ENCODE results near the gene MARCHF10.

Gene MARCHF10

GRCh38 chr17:62763891-62764600, 44.1 kb downstream of the MARCHF10 start:
- TF ChIP-seq, protein P1, sequence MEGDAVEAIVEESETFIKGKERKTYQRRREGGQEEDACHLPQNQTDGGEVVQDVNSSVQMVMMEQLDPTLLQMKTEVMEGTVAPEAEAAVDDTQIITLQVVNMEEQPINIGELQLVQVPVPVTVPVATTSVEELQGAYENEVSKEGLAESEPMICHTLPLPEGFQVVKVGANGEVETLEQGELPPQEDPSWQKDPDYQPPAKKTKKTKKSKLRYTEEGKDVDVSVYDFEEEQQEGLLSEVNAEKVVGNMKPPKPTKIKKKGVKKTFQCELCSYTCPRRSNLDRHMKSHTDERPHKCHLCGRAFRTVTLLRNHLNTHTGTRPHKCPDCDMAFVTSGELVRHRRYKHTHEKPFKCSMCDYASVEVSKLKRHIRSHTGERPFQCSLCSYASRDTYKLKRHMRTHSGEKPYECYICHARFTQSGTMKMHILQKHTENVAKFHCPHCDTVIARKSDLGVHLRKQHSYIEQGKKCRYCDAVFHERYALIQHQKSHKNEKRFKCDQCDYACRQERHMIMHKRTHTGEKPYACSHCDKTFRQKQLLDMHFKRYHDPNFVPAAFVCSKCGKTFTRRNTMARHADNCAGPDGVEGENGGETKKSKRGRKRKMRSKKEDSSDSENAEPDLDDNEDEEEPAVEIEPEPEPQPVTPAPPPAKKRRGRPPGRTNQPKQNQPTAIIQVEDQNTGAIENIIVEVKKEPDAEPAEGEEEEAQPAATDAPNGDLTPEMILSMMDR (IDR thresholded peaks at IDR 0.05; ENCODE audit: low read depth, low read length, missing control alignments): no peak
- H3K4me3 ChIP-seq (replicated peaks; ENCODE audit: low read depth, low read length): no peak overlapping the region
- DNase-seq (ENCODE audit: extremely low read depth, low read depth): no peak

DNA sequence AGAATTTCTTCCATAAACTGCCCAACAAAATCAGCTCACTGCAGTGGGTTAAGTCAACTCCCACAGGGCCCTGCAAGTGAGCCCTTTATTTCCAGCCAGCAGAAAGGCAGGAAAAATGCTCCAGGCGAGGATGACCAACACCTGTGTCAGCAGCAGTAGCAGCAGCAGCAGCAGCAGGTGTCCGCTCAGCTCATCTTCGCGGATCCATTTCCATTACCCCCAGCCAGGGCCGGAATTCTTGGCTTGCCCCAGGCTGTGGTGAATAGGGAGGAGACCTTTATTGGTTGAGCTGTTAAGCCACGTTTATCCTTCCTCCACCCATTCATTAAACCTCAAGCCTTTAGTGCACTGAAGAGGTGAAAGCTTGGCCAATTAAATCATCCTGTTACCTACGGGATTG, 46.2 kb downstream of the MARCHF10 start:
- TF ChIP-seq, protein P1 (IDR thresholded peaks at IDR 0.05; ENCODE audit: low read depth, low read length, missing control alignments): no peak
- H3K4me3 ChIP-seq (replicated peaks; ENCODE audit: low read depth, low read length): no peak overlapping the region
- no peak for DNase-seq (ENCODE audit: extremely low read depth, low read depth)

GRCh38 chr17:62760945-62761267, 47.2 kb downstream of the MARCHF10 start:
- no peak overlapping the region for H3K4me3 ChIP-seq (replicated peaks; ENCODE audit: low read depth, low read length)
- TF ChIP-seq, protein P1 (IDR thresholded peaks at IDR 0.05; ENCODE audit: low read depth, low read length, missing control alignments): no peak
- DNase-seq (ENCODE audit: extremely low read depth, low read depth): no peak

DNA sequence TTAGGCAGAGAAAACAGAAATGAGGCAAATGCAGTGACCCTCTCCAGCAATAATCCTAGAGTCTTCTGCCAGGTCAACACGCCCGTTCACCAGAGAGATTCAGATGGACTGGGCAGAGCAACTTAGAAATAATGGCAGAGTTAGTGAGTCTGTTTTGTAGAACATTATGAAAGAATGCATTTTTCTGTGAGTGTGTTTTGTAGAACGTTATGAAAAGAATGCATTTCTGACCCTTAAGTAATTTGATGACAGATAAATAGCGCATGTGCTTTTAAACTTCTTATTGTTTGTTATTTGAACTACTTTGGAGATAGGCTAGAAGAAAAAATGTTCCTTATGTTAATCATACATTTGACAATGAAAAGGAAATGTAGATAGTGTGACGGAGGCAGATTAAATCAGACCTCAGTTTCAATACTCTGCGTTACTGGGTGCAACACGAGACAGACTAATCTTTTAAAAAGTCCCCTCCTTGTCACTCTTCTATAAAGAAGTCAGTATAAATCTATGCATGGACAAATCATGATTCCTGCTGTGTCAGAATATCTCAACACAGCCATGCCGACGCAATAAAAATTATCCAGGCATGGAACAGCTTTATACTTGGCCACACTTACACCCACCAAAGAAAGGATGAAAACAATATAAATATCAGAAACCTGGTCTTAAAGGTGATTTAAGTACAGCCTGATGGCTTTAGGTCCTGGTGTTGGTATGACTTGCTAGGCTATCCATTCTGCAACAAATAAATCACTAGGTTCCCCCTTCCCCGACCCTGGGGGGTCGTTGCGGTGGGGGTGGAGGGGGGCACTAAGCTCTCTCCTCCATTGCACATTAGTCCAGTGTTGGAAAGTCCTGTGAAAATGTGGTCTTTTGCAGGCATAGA, 47.8 kb downstream of the MARCHF10 start:
- DNase-seq (ENCODE audit: extremely low read depth, low read depth): no peak
- H3K4me3 ChIP-seq (replicated peaks; ENCODE audit: low read depth, low read length): no peak overlapping the region
- TF ChIP-seq, protein P1 (IDR thresholded peaks at IDR 0.05; ENCODE audit: low read depth, low read length, missing control alignments): no peak

- H3K4me3 ChIP-seq (replicated peaks; ENCODE audit: low read depth, low read length): no peak overlapping the region
- TF ChIP-seq, protein P1 (IDR thresholded peaks at IDR 0.05; ENCODE audit: low read depth, low read length, missing control alignments): no peak
- DNase-seq (ENCODE audit: extremely low read depth, low read depth): no peak
These were observed 50.6 kb downstream of the MARCHF10 start for GRCh38 chr17:62757500-62757951.

DNA sequence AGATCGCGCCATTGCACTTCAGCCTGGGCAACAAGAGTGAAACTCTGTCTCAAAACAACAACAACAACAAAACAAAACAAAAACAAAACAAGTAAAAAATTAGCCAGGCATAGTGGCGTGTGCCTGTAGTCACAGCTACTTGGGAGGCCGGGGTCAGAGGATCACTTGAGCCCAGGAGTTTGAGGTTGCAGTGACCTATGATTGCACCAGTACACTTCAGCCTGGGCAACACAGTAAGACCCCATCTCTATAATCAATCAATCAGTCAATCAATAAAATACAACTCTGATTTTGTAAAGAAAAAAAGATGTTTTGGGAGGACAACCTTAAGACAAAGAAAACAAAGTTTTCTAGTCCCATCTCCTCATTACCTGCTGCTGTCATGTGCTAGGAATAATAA, 51.9 kb downstream of the MARCHF10 start:
- no peak for DNase-seq (ENCODE audit: extremely low read depth, low read depth)

More for the DNA sequence above, 51.9 kb downstream of the MARCHF10 start:
- TF ChIP-seq, protein P1 (IDR thresholded peaks at IDR 0.05; ENCODE audit: low read depth, low read length, missing control alignments): no peak
- H3K4me3 ChIP-seq (replicated peaks; ENCODE audit: low read depth, low read length): no peak overlapping the region

Data from HFF-Myc (cell line).